GM23338 (cell line): ENCODE data around the gene GRIA3. TPM values are rescaled to one million over a fixed set of nuclear protein-coding genes. Genes with fewer than 3 reads are reported as not detected.

Source experiments
- ATAC-seq: fragments of 200-7000 bp; cut with Tn5 transposase; 3 replicates; pipeline ENCODE4 v1.9.1; 2020
- DNase-seq: peaks from one replicate; pipeline ENCODE4 v3.0.0-alpha.2; 2015; ENCODE audit warnings: low spot score
- H2AFZ ChIP-seq: fragments of 200-600 bp; sonication (generic); 2 replicates; pipeline ENCODE4 v1.8.0; 2016; ENCODE audit warnings: antibody characterized with exemption, mild to moderate bottlenecking, moderate library complexity
- H3F3A ChIP-seq: fragments of 200-600 bp; sonication (generic); replicated peaks from 2 replicates; pipeline ENCODE4 v1.8.0; 2017; ENCODE audit warnings: antibody characterized with exemption, mixed run types, low read depth
- H3K27ac ChIP-seq: fragments of 200-600 bp; sonication (generic); 2 replicates; pipeline ENCODE4 v1.6.1; 2016; ENCODE audit warnings: low read depth
- H3K27me3 ChIP-seq: fragments of 200-600 bp; sonication (generic); 2 replicates; pipeline ENCODE4 v1.8.0; 2016; ENCODE audit warnings: mild to moderate bottlenecking, mixed run types, moderate library complexity; ENCODE audit not compliant: insufficient read depth
- H3K36me3 ChIP-seq: fragments of 200-600 bp; sonication (generic); 2 replicates; pipeline ENCODE4 v1.8.0; 2016; ENCODE audit warnings: mild to moderate bottlenecking; ENCODE audit not compliant: insufficient read depth
- H3K4me1 ChIP-seq: fragments of 200-600 bp; sonication (generic); 2 replicates; pipeline ENCODE4 v1.8.0; 2016; ENCODE audit warnings: mild to moderate bottlenecking, moderate library complexity; ENCODE audit not compliant: insufficient read depth
- H3K4me2 ChIP-seq: fragments of 200-600 bp; sonication (generic); 2 replicates; pipeline ENCODE4 v1.7.1; 2017; ENCODE audit warnings: mixed run types
- H3K4me3 ChIP-seq: fragments of 200-600 bp; sonication (generic); 2 replicates; pipeline ENCODE4 v1.6.1; 2016; ENCODE audit warnings: mixed run types
- H3K79me2 ChIP-seq: fragments of 200-600 bp; sonication (generic); replicated peaks from 2 replicates; pipeline ENCODE4 v1.8.0; 2017; ENCODE audit warnings: mild to moderate bottlenecking; ENCODE audit not compliant: insufficient read depth
- H3K9me2 ChIP-seq: fragments of 200-600 bp; sonication (generic); 2 replicates; pipeline ENCODE4 v1.8.0; 2017; ENCODE audit not compliant: insufficient read depth
- H4K20me1 ChIP-seq: fragments of 200-600 bp; sonication (generic); replicated peaks from 2 replicates; pipeline ENCODE4 v1.8.0; 2017; ENCODE audit warnings: mild to moderate bottlenecking; ENCODE audit not compliant: insufficient read depth
- H3K27ac Mint-ChIP-seq: 2 replicates; pipeline ENCODE4 v1.8.0; 2020; ENCODE audit warnings: inconsistent platforms, mild to moderate bottlenecking, moderate library complexity, mixed read lengths
- H3K27me3 Mint-ChIP-seq: 3 replicates; pipeline ENCODE4 v1.8.0; 2022; ENCODE audit warnings: low read depth, mild to moderate bottlenecking, moderate library complexity, mixed read lengths, inconsistent platforms; ENCODE audit not compliant: insufficient read depth, poor library complexity
- H3K36me3 Mint-ChIP-seq: 3 replicates; pipeline ENCODE4 v1.8.0; 2021; ENCODE audit warnings: low read depth, mild to moderate bottlenecking, inconsistent platforms, moderate library complexity, mixed read lengths
- H3K4me1 Mint-ChIP-seq: 3 replicates; pipeline ENCODE4 v1.8.0; 2020; ENCODE audit warnings: mild to moderate bottlenecking, inconsistent platforms, mixed read lengths
- H3K4me3 Mint-ChIP-seq: 3 replicates; pipeline ENCODE4 v1.8.0; 2021; ENCODE audit warnings: moderate library complexity, mild to moderate bottlenecking, inconsistent platforms, mixed read lengths
- H3K9me3 Mint-ChIP-seq: 3 replicates; pipeline ENCODE4 v1.8.0; 2020; ENCODE audit warnings: moderate library complexity, mild to moderate bottlenecking, inconsistent platforms, mixed read lengths
- CREB1 ChIP-seq: fragments of 250-450 bp; sonication (Bioruptor Pico); IDR thresholded peaks from 2 replicates; pipeline ENCODE4 v1.5.0; 2020; ENCODE audit warnings: low read depth, mild to moderate bottlenecking, moderate library complexity
- ETS1 ChIP-seq: IDR thresholded peaks from 2 replicates; pipeline ENCODE4 v1.6.1; 2016; ENCODE audit warnings: antibody characterized with exemption
- EZH2 ChIP-seq: fragments of 200-600 bp; sonication (generic); IDR thresholded peaks from one replicate; pipeline ENCODE4 v1.8.0; 2017; ENCODE audit warnings: antibody characterized with exemption, mild to moderate bottlenecking, low read depth; ENCODE audit not compliant: unreplicated experiment
- EZH2phosphoT487 ChIP-seq: fragments of 200-600 bp; sonication (generic); IDR thresholded peaks from one replicate; pipeline ENCODE4 v1.8.1; 2018; ENCODE audit warnings: antibody characterized with exemption; ENCODE audit not compliant: unreplicated experiment
- JUNB ChIP-seq: IDR thresholded peaks from one replicate; pipeline ENCODE4 v1.6.1; 2016; ENCODE audit warnings: antibody characterized with exemption; ENCODE audit not compliant: unreplicated experiment
- REST ChIP-seq: IDR thresholded peaks from one replicate; pipeline ENCODE4 v1.6.1; 2018; ENCODE audit warnings: antibody characterized with exemption; ENCODE audit not compliant: unreplicated experiment
- STAT1 ChIP-seq: IDR thresholded peaks from one replicate; pipeline ENCODE4 v1.6.1; 2016; ENCODE audit warnings: antibody characterized with exemption; ENCODE audit not compliant: unreplicated experiment
- ZNF331 ChIP-seq: fragments of 250-450 bp; sonication (Bioruptor Pico); IDR thresholded peaks from 2 replicates; pipeline ENCODE4 v1.5.0; 2020; ENCODE audit warnings: low read depth, mild to moderate bottlenecking, moderate library complexity
- ZNF462 ChIP-seq: fragments of 250-450 bp; sonication (Bioruptor Pico); IDR thresholded peaks from 2 replicates; pipeline ENCODE4 v1.5.0; 2020; ENCODE audit warnings: mild to moderate bottlenecking, moderate library complexity
- polyA plus RNA-seq: library from polyadenylated mRNA; unstranded; fragments of >200 nt; fragmentation: Nextera tagmentation; extraction: Ambion mirVana; gene quantifications from 2 replicates; pipeline ENCODE4 v1.2.1, GENCODE V29; 2016
- total RNA-seq: library from RNA; depleted of rRNA; stranded (reverse); fragments of >200 nt; shearing (Covaris generic); gene quantifications from 2 replicates; pipeline ENCODE4 v1.2.3, GENCODE V29; 2014
- TF ChIP-seq, protein P1 (sequence below), 2 experiments: fragments of 200-600 bp in 1 of 2; sonication (generic) in 1 of 2; conservative IDR thresholded peaks; 2 replicates each; pipeline versions ENCODE4 v1.5.1 to v1.6.1; 2016 to 2017; ENCODE audit warnings: antibody characterized with exemption in 2 of 2, low read depth in 2 of 2, mild to moderate bottlenecking in 2 of 2, moderate library complexity in 1 of 2

Gene GRIA3
- total and polyA plus RNA-seq, 2 experiments from 2014 or later, result 2.7 to 5.6 TPM

GRCh38 chrX:123348468-123348867 is 164.4 kb downstream of the GRIA3 start (continued):
- TF ChIP-seq ZNF462 (no peak), EZH2 (no peak), ZNF331 (CRISPR knock-in tag) (no peak), JUNB (no peak)

- H3K9me2 ChIP-seq, result no peaks in the 10 kb centered on the region
- no peak overlapping the region for H3K27ac Mint-ChIP-seq
- H3K27ac ChIP-seq, result no peak overlapping the region
- ATAC-seq (no peak), DNase-seq (no peak)
- H2AFZ ChIP-seq, result no peak overlapping the region
- H4K20me1 ChIP-seq, result no peaks in the 10 kb centered on the region
- no peaks in the 10 kb centered on the region for H3K9me3 Mint-ChIP-seq
- H3F3A ChIP-seq, result no peaks in the 10 kb centered on the region
- H3K4me3 ChIP-seq, result no peak overlapping the region
- peaks cover 25% of the 10 kb centered on the region for H3K4me1 Mint-ChIP-seq
- no peak overlapping the region for H3K4me2 ChIP-seq
- H3K27me3 Mint-ChIP-seq, result no peaks in the 10 kb centered on the region
- H3K27me3 ChIP-seq, result no peaks in the 10 kb centered on the region
- no peak overlapping the region for H3K4me3 Mint-ChIP-seq
- H3K36me3 Mint-ChIP-seq, result no peaks in the 10 kb centered on the region
- H3K79me2 ChIP-seq, result no peaks in the 10 kb centered on the region
- H3K4me1 ChIP-seq, result peaks cover 8% of the 10 kb centered on the region; the same call in 1 of the 2 replicates
- H3K36me3 ChIP-seq, result no peaks in the 10 kb centered on the region
- TF ChIP-seq EZH2, result no peak
- TF ChIP-seq, protein P1, sequence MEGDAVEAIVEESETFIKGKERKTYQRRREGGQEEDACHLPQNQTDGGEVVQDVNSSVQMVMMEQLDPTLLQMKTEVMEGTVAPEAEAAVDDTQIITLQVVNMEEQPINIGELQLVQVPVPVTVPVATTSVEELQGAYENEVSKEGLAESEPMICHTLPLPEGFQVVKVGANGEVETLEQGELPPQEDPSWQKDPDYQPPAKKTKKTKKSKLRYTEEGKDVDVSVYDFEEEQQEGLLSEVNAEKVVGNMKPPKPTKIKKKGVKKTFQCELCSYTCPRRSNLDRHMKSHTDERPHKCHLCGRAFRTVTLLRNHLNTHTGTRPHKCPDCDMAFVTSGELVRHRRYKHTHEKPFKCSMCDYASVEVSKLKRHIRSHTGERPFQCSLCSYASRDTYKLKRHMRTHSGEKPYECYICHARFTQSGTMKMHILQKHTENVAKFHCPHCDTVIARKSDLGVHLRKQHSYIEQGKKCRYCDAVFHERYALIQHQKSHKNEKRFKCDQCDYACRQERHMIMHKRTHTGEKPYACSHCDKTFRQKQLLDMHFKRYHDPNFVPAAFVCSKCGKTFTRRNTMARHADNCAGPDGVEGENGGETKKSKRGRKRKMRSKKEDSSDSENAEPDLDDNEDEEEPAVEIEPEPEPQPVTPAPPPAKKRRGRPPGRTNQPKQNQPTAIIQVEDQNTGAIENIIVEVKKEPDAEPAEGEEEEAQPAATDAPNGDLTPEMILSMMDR (conservative IDR thresholded peaks at IDR 0.05; ENCODE audit: low read depth in 2 of 2), result no peak
- no peak for TF ChIP-seq STAT1
- TF ChIP-seq JUNB, result no peak
- TF ChIP-seq ZNF331 (CRISPR knock-in tag), result no peak
- TF ChIP-seq EZH2phosphoT487, result no peak
- no peak for TF ChIP-seq REST
- no peak for TF ChIP-seq CREB1 (CRISPR knock-in tag)
- no peak for TF ChIP-seq ETS1
These were observed 166.1 kb downstream of the GRIA3 start for GRCh38 chrX:123350226-123350625.
